ENCODE measurements around the gene PRRX2. TPM values are rescaled to one million over a fixed set of nuclear protein-coding genes. Genes with fewer than 3 reads are reported as not detected.
A peak's percentile ranks its signal among the peaks of the same experiment; 100 is the strongest.

The PRRX2 gene
- total and polyA plus RNA-seq, 9 of the 15 experiments (the other 6 are each of a cell fraction or from before 2014, with no cell fraction given) = 0.21 TPM; not detected in 8

DNA sequence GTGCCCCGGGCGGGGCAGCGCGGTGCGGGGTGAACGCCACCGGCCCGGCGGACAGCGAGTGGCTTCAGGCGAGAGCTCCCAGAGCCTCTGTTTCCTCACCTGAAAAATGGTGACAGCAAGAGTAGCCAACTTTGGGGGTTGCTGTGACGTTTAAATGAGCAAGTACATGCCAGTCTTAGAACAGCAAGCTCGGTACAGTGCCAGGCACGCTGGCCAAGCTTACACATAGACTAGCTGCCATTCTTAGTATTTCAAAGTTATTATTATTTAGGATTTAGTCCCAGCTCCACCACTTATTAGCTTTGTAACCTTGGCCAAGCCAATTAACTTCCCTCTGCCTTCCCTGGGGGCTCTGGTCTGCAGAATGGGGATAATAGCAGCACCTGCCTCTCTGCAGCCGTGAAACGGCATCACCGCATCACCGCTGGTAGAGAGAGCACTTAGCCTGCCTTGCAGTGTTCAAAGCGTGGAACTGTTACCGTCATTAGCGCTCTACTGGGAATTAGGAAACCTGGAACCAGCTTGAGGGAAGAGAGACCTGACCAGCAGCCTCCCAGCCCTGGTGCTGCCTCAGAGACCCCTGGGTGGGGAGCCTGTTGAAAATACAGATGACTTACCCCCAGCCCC, 44.7 kb upstream of the PRRX2 start, which contains the start of gene C9orf50 (continued):
- TF ChIP-seq, protein P1, sequence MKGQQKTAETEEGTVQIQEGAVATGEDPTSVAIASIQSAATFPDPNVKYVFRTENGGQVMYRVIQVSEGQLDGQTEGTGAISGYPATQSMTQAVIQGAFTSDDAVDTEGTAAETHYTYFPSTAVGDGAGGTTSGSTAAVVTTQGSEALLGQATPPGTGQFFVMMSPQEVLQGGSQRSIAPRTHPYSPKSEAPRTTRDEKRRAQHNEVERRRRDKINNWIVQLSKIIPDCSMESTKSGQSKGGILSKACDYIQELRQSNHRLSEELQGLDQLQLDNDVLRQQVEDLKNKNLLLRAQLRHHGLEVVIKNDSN (CRISPR knock-in tag; IDR thresholded peaks at IDR 0.05) = no peak

DNA sequence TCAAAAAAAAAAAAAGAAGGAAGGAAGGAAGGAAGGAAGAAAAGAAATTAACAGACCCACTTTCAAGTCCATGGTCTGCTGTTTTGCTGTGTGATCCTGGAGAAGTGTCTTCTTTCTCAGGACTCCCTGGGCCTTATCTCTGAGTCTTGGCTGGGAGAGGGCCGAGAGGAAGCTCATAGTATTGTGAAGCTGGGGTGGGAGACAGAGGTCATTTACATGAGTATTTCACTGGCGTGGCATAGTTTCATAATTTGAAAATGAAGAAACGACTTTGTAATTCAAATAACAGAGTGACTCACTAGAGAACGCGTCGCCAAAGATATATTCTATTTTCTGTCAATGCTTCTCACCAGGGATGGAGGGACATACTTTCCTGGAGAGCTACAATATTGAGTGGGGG, 42.1 kb upstream of the PRRX2 start:
- Histone ChIP-seq H3K9me1 (ENCODE audit: control insufficient read depth, insufficient read depth, low read length) (no peaks in the 10 kb centered on the region), H3K36me3 (ENCODE audit: control insufficient read depth, insufficient read depth, low read length) (peaks cover 11% of the 10 kb centered on the region), H3K27me3 (ENCODE audit: control insufficient read depth in 2 of 2, insufficient read depth in 2 of 2, low read length in 2 of 2) (peaks cover 3 to 17% of the 10 kb centered on the region in 2 experiments; a peak in 2 of 5 replicates), H2AFZ (ENCODE audit: low read depth, low read length) (no peak overlapping the region), H3K9me3 (replicated peaks; ENCODE audit: control insufficient read depth, insufficient read depth, low read depth, low read length) (no peaks in the 10 kb centered on the region), H4K20me1 (replicated peaks; ENCODE audit: control insufficient read depth, insufficient read depth, low read length) (peaks cover 22% of the 10 kb centered on the region), H3K9ac (ENCODE audit: insufficient read depth in 1 of 2, low read depth in 2 of 2, low read length in 2 of 2) (no peak overlapping the region), H3K79me2 (ENCODE audit: control insufficient read depth, insufficient read depth, low read length) (peaks cover 23% of the 10 kb centered on the region), H3K4me2 (ENCODE audit: insufficient read depth, low read length) (no peak overlapping the region), H3K4me1 (replicated peaks in 1 of 2; ENCODE audit: control insufficient read depth in 2 of 2, insufficient read depth in 2 of 2, low read length in 2 of 2) (peaks cover 25 to 44% of the 10 kb centered on the region in 2 experiments), H3K4me3 (no peak overlapping the region), H3K27ac (ENCODE audit: extremely low read depth, low read depth, low read length) (no peak overlapping the region)
- TF ChIP-seq ZBTB33 (CRISPR knock-in tag; IDR thresholded peaks at IDR 0.05) (0 out of 2 replicates have a peak, but pooled peaks have one; percentile 29), GATAD2B (IDR thresholded peaks at IDR 0.05; ENCODE audit: borderline replicate concordance) (no peak), RBFOX2 (IDR thresholded peaks at IDR 0.05; ENCODE audit: low read depth, low read length) (no peak), TCFL5 (CRISPR knock-in tag; conservative IDR thresholded peaks at IDR 0.05) (no peak)
- no peak for ATAC-seq
- no peak for FAIRE-seq
- CTCF ChIA-PET (ENCODE audit: low intra/inter-chr PET ratio) = interaction anchor here (0.6 to 1.9 kb wide), 3 partner anchors 450 to 956 kb away, joined by 3 to 8 read pairs (median 6); partner anchors contain the start of gene FUBP3
- in situ Hi-C loops (cut with MboI) (loop anchor here (25.0 kb wide), 1 partner anchor 286 kb away; no protein-coding TSS in a partner anchor), intact Hi-C loops (cut with micrococcal nuclease) (no loop called here)
- POLR2A ChIA-PET = interaction anchor here (0.8 kb wide), 1 partner anchor 490 kb away, joined by 3 read pairs; no protein-coding TSS in a partner anchor
- 57% methylated on average over 6 of the region's 6 CpGs for WGBS (ENCODE audit: insufficient coverage, low coverage, missing lambda C conversion rate)
- no peak for DNase-seq (ENCODE audit: extremely low read depth in 1 of 4, low spot score in 3 of 4)
- BruUV-seq (replicated peaks) = no TSS peak

Data from K562 (cell line).